ENCODE results near the gene CLUH.
"Not testable (repeated sequence)": the region's sequence is repeated elsewhere in the genome, so short reads cannot be mapped to it uniquely, and the experiment has no call there.

CLUH gene

GRCh38 chr17:2690165-2691068 lies 21.1 kb downstream of the CLUH start:
- DNase-seq (ENCODE audit: insufficient read length, low spot score): peak; percentile 4
- no peak for FAIRE-seq

GRCh38 chr17:2689411-2690164 lies 22.0 kb downstream of the CLUH start:
- DNase-seq (ENCODE audit: insufficient read length, low spot score) (peak; percentile 10), FAIRE-seq (no peak)

GRCh38 chr17:2688351-2689342 lies 22.9 kb downstream of the CLUH start:
- peak; percentile 9 for DNase-seq (ENCODE audit: insufficient read length, low spot score)

GRCh38 chr17:2687074-2687418 lies 24.5 kb downstream of the CLUH start:
- FAIRE-seq (no peak), DNase-seq (ENCODE audit: insufficient read length, low spot score) (no peak)

More at GRCh38 chr17:2688351-2689342, 22.9 kb downstream of the CLUH start:
- FAIRE-seq: no peak

DNA sequence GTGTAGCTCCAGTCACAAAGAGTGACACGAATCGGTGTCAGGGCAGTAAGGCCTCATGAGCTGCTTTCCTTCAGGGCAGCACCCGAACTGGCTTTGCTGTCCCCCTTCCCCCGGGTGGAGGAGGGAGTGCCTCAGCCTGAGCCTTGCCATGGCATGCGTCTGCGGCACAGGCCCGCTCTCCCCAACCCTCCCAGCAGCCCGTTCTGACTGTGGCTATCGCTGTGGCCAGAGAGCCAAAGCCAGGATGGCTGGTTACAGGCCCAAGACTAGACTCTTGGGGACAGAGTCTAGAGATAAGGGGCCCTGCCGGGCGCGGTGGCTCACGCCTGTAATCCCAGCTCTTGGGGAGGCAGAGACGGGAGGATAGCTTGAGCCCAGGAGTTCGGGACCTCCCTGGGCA lies 25.9 kb downstream of the CLUH start:
- DNase-seq (ENCODE audit: insufficient read length, low spot score) (no peak), FAIRE-seq (no peak)

GRCh38 chr17:2684549-2684948 lies 27.0 kb downstream of the CLUH start:
- DNase-seq (ENCODE audit: insufficient read length, low spot score) (no peak), FAIRE-seq (no peak)

- FAIRE-seq: no peak
Measured at GRCh38 chr17:2683912-2684311, 27.7 kb downstream of the CLUH start.

GRCh38 chr17:2682176-2682938 lies 29.2 kb downstream of the CLUH start:
- no peak for FAIRE-seq

More at GRCh38 chr17:2683912-2684311, 27.7 kb downstream of the CLUH start:
- no peak for DNase-seq (ENCODE audit: insufficient read length, low spot score)

GRCh38 chr17:2681650-2682049 lies 29.9 kb downstream of the CLUH start:
- no peak for FAIRE-seq
- no peak for DNase-seq (ENCODE audit: insufficient read length, low spot score)

More at GRCh38 chr17:2682176-2682938, 29.2 kb downstream of the CLUH start:
- DNase-seq (ENCODE audit: insufficient read length, low spot score): no peak

- FAIRE-seq: no peak
Measured at GRCh38 chr17:2680961-2681360, 30.6 kb downstream of the CLUH start.

DNA sequence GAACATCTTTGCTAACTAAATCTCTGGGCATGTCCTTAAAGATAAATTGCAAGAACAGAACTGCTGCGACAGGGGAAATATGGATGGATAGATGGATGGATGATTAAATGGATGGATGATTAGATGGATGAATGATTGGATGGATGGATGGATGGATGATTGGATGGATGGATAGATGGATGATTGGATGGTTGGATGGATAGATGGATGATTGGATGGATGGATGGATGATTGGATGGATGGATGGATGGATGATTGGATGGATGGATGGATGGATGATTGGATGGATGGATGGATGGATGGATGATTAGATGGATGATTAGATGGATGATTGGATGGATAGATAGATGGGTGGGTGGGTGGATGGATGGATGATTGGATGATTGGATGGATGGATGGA lies 32.3 kb downstream of the CLUH start:
- not testable (repeated sequence) for FAIRE-seq; DNase-seq (ENCODE audit: insufficient read length, low spot score)

More at GRCh38 chr17:2680961-2681360, 30.6 kb downstream of the CLUH start:
- no peak for DNase-seq (ENCODE audit: insufficient read length, low spot score)

DNA sequence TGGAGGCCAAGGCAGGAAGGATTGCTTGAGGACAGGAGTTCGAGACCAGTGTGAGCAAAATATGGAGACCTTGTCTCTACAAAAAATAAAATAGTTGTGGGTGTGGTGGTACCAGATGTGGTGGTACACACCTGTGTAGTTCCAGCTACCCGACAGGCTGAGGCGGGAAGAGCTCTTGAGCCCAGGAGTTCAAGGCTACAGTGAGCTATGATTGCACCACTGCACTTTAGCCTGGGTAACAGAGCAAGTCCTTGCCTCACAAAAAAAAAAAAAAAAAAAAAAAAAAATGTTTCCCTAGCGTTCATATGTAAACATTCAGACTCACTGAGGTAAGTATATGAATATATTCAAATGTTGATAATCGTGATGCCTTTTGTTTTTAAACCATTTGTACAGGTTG lies 39.5 kb downstream of the CLUH start:
- DNase-seq (ENCODE audit: insufficient read length, low spot score) (no peak), FAIRE-seq (no peak)

- DNase-seq (ENCODE audit: insufficient read length, low spot score); FAIRE-seq: not testable (repeated sequence)
Measured at GRCh38 chr17:2660410-2660809, 51.2 kb downstream of the CLUH start.

GRCh38 chr17:2659337-2659736 lies 52.2 kb downstream of the CLUH start:
- DNase-seq (ENCODE audit: insufficient read length, low spot score); FAIRE-seq: not testable (repeated sequence)

DNA sequence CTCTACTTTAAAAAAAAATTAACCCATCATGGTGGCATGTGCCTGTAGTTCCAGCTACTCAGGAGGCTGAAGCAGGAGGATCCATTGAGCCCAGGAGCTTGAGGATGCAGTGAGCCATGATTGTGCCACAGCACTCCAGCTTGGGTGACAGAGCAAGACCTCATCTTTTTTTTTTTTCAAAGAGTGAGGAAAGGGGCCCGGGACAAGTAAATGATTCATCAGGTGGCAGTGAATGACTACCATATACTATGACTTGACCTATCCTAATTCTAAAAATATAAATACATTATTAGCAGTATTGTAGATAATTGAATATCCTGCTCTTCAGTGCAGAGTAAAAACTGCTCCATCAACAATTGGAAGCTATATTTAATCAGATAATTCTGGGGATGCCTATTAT lies 55.3 kb downstream of the CLUH start:
- DNase-seq (ENCODE audit: insufficient read length, low spot score) (no peak), FAIRE-seq (no peak)

GRCh38 chr17:2655546-2655945 lies 56.0 kb downstream of the CLUH start:
- FAIRE-seq (no peak), DNase-seq (ENCODE audit: insufficient read length, low spot score) (no peak)

GRCh38 chr17:2652911-2653310 lies 58.7 kb downstream of the CLUH start:
- DNase-seq (ENCODE audit: insufficient read length, low spot score); FAIRE-seq: not testable (repeated sequence)

- DNase-seq (ENCODE audit: insufficient read length, low spot score) (no peak), FAIRE-seq (no peak)
Measured at GRCh38 chr17:2649191-2649590, 62.4 kb downstream of the CLUH start.

GRCh38 chr17:2647957-2648356 lies 63.6 kb downstream of the CLUH start:
- no peak for FAIRE-seq

GRCh38 chr17:2644971-2645370 lies 66.6 kb downstream of the CLUH start:
- DNase-seq (ENCODE audit: insufficient read length, low spot score): no peak

More at GRCh38 chr17:2647957-2648356, 63.6 kb downstream of the CLUH start:
- no peak for DNase-seq (ENCODE audit: insufficient read length, low spot score)

More at GRCh38 chr17:2644971-2645370, 66.6 kb downstream of the CLUH start:
- no peak for FAIRE-seq
